ENCODE measurements around the gene CPSF7. TPM values are rescaled to one million over a fixed set of nuclear protein-coding genes. Genes with fewer than 3 reads are reported as not detected.

CPSF7 gene
- total and polyA plus RNA-seq, 10 of the 15 experiments (the other 5 are each of a cell fraction or from before 2014, with no cell fraction given): 14.9 to 93.1 (median 60.9) TPM

- TF ChIP-seq BCLAF1 (IDR thresholded peaks at IDR 0.05) (no peak), ZBTB4 (CRISPR knock-in tag; IDR thresholded peaks at IDR 0.05) (no peak), ZNF384 (IDR thresholded peaks at IDR 0.05; ENCODE audit: borderline replicate concordance, low read depth, low read length) (no peak), IRF5 (IDR thresholded peaks at IDR 0.05; ENCODE audit: borderline replicate concordance) (no peak), SP1 (IDR thresholded peaks at IDR 0.05; ENCODE audit: low read depth, low read length) (peak; percentile 12), ZNF687 (IDR thresholded peaks at IDR 0.05) (peak; percentile 78; the same call in 1 of the 2 replicates), SRF (IDR thresholded peaks at IDR 0.05; ENCODE audit: low read depth in 2 of 2, low read length in 2 of 2) (no peak), TCF12 (IDR thresholded peaks at IDR 0.05; ENCODE audit: low read depth, low read length) (peak; percentile 97), POU2F2 (IDR thresholded peaks at IDR 0.05; ENCODE audit: borderline replicate concordance, low read depth, low read length) (peak; percentile 41; the same call in 2 of the 3 replicates), HDAC6 (IDR thresholded peaks at IDR 0.05; ENCODE audit: unreplicated experiment) (no peak), RBBP5 (conservative IDR thresholded peaks at IDR 0.05) (no peak), POLR2AphosphoS5 (IDR thresholded peaks at IDR 0.05; ENCODE audit: low read length) (peak; percentile 58)
- TF ChIP-seq, protein P1, sequence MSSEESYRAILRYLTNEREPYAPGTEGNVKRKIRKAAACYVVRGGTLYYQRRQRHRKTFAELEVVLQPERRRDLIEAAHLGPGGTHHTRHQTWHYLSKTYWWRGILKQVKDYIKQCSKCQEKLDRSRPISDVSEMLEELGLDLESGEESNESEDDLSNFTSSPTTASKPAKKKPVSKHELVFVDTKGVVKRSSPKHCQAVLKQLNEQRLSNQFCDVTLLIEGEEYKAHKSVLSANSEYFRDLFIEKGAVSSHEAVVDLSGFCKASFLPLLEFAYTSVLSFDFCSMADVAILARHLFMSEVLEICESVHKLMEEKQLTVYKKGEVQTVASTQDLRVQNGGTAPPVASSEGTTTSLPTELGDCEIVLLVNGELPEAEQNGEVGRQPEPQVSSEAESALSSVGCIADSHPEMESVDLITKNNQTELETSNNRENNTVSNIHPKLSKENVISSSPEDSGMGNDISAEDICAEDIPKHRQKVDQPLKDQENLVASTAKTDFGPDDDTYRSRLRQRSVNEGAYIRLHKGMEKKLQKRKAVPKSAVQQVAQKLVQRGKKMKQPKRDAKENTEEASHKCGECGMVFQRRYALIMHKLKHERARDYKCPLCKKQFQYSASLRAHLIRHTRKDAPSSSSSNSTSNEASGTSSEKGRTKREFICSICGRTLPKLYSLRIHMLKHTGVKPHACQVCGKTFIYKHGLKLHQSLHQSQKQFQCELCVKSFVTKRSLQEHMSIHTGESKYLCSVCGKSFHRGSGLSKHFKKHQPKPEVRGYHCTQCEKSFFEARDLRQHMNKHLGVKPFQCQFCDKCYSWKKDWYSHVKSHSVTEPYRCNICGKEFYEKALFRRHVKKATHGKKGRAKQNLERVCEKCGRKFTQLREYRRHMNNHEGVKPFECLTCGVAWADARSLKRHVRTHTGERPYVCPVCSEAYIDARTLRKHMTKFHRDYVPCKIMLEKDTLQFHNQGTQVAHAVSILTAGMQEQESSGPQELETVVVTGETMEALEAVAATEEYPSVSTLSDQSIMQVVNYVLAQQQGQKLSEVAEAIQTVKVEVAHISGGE (CRISPR knock-in tag; IDR thresholded peaks at IDR 0.05): no peak
These were observed 72.4 kb downstream of the CPSF7 start (continued) for GRCh38 chr11:61357233-61357893.
